NK-92 treated with Interleukin-12 subunit alpha and Interleukin-12 subunit beta, amount 100 ng/mL, for 24 hours (cell line): ENCODE measurements around the gene TRIM34.
"Not testable (repeated sequence)": the region's sequence is repeated elsewhere in the genome, so short reads cannot be mapped to it uniquely, and the experiment has no call there.

Experiments
- DNase-seq: peaks from one replicate; lab custom pipeline; 2025; lab: John Stamatoyannopoulos, UW

TRIM34 gene

DNA sequence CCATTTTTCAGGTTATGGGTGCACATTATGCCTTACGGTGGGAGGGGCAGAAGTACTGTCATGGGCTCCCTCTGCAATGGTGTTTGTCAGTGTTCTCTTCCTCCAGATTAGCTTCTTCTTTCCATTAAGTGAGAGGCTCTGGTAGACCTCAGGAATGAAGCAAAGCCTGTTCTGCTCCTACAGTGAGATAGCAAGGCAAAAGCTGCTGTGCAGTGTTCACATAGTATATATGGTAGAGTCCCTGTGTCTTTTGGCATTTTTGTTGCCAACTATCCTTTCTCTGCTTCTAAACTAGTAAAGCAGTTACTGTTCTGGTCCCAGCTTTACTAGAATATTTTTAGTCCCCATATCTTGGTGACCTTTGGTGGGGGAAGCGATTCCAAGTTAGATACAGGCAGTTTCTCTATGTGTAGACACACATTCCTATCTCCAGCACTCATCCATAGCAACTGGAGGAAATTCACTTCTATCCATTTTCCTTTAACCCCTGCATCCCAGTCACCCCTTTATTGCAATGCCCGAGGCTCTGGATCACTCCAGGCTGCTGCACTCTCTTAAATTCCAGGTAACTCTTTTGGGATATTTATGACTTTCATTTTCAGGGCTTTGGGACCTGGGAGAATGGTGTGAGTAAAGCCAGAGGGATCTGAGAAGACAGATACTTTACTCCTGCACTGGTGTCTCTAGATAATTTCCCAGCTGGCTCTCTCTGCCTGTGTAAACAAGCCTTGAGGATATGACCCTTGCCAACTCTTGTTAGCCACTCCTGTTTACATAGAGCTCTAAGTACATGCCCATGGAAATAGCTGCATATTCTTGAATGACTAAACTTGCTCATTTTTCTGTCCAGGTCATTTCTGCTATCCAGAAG lies 3.9 kb upstream of the TRIM34 start:
- DNase-seq, result no peak

DNA sequence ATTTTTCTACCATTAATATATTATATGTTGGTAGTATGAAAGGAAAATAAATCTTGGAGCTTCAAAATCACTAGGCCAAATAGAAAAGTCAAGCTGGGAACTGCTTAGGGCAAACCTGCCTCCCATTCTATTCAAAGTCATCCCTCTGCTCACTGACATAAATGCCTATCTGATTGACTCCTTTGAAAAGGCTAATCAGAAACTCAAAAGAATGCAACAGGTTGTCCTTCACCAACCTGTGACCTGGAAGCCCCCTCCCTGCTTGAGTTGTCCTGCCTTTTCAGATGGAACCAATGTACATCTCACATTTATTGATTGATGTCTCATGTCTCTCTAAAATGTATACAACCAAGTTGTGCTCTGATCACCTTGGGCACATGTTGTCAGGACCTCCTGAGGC lies 3.2 kb upstream of the TRIM34 start:
- no peak for DNase-seq

DNA sequence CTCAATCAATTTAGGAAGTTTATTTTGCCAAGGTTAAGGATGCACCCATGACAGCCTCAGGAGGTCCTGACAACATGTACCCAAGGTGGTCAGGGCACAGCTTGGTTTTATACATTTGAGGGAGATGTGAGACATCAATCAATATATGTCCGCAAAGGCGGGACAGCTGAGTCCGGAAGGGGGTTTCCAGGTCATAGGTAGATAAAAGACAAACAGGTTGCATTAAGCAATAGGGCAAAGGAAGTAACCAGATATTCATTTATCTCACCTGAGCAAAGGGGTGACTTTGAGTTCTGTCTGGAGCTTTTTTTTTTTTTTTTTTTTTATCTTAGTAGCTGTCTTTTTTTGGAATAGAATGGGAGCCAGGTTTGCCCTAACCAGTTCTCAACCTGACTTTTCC lies 2.0 kb upstream of the TRIM34 start:
- no peak for DNase-seq

DNA sequence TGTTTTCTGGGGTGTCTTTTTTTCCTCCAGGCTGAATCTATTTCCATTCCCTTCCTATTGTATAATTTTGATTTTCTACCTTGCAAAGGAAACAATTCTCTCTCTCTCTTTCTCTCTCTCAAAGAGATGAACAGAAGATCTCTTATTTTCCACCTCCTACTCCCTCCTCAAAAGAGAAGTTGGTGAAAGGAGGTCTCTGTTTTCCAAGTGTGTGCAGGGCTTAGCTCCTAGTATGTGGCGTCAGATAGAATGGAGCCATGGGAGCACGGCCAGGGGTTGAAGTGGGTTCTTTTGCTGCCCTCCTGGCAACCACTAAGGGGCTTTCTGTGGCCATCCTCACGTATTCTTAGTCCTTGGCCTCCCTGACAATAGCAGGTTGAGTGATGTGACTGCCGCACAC lies 480 bp downstream of the TRIM34 start:
- no peak for DNase-seq

DNA sequence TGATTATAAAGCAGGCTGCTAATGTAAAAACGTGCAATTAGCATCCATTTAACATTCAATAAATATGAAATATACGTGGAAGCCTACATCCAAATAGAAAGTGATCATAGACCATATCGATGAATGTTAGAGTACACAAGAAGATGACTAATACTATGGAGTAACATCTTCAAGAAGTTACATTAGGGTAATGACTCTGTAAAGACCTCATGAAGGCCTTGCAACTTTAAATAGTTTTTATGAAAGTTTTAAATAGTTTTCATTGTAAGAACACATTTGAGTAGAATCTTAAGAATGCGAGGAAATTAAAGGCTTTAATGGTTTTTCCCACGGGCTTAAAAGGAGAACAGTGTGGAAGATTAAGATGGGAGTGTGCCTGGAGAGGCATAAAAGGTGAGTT lies 1.4 kb downstream of the TRIM34 start:
- DNase-seq, result no peak

DNA sequence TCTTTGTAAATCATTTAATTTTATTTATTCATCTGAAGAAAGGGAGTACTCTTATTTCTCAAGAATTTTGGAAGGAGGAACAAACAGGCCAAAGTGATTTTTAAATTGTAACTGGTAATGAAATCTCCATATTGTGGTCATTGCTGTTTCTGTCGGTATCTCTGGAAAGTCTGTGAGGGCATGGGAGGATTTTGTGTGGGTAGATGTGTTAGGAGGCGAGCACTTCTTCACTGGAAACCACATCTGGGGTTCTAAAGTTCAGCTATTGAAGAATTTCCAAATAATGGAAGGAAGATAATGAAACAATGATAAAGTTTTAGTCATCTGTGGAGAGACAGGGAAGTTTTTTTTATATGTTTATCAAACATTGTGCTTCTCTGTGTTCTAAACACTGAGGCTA lies 6.6 kb downstream of the TRIM34 start:
- no peak for DNase-seq

DNA sequence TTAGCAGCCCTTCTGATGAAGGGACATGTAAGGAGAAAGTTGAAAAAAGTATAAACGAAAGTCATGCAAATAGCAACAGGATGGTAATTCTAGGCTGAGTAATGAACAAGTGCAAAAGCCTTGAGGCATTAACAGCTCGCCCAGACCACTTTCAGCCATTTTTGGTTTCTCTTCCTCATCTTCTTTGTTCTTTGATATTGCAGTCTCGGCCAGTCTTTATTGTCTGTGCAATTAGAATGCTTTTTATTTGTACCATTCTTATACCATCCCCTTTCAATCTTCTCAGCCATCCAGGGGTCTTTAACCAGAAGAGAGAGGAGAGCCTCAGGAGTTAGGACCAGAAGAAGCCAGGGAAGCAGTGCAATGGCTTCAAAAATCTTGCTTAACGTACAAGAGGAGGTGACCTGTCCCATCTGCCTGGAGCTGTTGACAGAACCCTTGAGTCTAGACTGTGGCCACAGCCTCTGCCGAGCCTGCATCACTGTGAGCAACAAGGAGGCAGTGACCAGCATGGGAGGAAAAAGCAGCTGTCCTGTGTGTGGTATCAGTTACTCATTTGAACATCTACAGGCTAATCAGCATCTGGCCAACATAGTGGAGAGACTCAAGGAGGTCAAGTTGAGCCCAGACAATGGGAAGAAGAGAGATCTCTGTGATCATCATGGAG lies 7.3 kb downstream of the TRIM34 start:
- no peak for DNase-seq

DNA sequence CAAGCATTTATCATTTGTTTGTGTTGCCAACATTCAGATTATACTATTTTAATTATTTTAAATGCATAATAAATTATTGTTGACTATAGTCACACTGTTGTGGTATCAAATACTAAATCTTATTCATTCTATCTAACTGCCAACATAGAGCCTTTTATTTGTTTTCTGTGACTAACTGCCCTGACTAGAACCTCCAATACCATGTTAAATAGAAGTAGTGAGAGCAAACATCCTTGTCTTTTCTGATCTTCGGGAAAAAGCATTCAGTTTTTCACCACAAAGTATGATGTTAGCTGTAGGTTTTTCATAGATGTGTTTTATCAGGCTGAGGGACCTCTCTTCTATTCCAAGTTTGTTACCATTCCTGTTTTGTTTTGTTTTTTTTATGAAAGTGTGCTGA lies 15.2 kb downstream of the TRIM34 start:
- DNase-seq, result no peak

DNA sequence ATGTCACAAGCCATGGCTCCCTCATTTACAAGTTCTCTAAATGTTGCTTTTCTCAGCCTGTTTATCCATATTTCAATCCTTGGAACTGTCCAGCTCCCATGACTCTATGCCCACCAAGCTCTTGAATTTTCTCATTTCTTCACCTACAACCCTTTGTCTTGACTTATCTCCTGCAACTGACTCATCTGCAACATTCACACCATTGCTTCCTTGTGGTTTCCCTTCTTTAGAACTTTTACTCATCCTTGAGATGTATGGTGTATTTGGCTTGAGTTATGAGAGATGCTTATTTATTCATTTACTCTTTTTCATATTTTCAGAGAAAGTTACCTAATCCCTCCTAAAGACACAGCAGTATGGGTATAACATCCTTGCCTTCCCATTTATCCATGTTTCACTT lies 18.8 kb downstream of the TRIM34 start:
- DNase-seq, result no peak

DNA sequence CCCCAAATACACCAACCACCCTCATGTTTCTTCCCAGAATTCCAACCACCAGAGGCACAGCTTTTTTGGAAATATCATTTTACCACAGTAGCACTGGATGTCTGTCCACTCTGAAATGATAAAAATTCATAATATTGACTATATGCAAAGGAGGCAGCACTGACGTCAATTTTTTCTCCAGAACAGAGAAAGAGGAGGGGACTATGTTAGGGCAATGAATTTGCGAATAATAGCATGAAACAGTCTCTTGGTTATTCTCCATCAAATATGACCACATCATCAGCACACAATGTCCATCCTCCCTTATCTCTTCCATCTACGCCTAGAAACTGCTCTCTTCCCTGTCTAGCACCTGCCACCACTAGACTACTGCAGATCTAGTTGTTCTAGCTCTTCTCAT lies 21.3 kb downstream of the TRIM34 start:
- no peak for DNase-seq

DNA sequence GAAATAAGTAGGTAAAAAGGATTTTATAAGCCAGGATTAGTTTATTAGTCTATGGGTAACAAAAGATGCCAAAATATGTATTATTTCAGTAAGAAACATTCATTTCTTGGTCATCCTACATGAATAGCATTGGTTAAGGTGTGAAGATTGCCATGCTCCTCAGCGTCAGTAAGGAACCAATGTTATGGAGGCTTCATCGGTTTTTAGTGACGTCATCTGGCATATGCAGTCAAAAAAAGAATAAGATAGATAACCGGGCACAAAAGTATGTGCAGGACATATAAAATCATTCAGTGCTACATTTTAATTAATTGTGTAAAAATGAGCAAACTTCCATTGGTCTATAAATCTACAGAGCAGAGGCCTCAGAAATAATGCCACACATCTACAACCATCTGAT lies 30.7 kb downstream of the TRIM34 start:
- no peak for DNase-seq

DNA sequence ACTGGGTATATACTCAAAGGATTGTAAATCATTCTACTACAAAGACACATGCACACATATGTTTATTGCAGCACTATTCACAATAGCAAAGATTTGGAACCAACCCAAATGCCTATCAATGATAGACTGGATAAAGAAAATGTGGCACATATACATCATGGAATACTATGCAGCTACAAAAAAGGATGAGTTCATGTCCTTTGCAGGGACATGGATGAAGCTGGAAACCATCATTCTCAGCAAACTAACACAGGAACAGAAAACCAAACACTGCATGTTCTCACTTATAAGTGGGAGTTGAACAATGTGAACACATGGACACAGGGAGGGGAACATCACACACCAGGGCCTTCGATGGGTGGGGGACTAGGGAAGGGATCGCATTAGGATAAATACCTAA lies 32.2 kb downstream of the TRIM34 start:
- not testable (repeated sequence) for DNase-seq

DNA sequence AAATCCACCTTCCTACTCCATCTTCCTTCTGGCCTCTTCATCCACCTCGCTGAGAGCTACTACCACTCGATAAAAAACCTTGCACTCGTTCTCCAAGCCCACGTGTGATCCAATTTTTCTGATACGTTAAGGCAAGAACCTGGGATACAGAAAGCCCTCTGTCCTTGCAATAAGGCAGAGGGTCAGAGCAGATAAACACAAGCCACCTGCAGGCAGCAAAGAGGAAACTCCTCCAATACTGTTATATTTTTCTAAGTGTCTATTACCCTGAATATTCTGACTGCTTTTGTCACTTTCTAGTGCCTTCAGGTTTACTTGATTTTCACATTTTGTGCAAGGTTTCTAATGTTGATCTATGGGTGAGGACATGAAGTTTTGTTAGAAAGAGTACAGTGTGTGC lies 33.5 kb downstream of the TRIM34 start:
- no peak for DNase-seq

DNA sequence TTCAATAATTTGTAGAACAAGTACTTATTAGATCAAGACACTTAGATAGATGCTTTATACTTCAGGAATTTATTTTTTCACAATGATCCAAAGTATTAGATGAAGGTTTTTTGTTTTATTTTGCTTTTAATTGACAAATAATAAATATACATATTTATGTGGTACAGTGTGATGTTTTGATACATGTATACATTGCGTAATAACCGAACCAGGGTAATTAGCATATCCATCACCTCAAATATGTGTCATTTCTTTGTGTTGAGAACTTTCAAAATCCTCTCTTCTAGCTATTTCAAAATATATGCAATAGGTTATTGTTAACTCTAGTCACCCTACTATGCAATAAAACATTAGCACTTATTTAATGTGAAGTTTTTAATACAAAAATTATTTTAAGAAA lies 38.7 kb downstream of the TRIM34 start:
- DNase-seq, result no peak

DNA sequence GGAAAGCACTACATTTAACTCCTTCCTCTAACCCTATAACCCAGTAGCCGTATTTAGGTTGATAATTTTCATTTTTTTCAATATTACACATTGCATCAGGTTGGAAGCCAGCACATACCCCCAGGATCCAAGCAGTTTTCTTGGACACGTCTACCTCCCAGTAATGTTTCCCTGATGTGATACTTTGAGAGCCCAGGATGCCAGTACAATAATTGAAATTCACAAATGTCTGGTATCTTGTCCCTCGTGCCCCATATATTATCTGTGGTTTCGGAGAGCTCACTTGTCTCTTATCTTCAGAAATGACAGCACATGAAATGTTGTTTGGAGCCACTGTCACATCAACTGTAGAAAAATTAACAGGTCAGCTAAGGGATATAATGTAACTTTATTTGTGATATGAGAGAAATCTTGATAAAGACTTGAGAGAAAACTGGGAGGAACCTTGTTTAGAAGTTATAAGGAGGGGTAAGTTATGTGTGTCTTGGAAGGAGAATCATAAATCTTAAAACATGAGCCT lies 40.3 kb downstream of the TRIM34 start:
- no peak for DNase-seq

DNA sequence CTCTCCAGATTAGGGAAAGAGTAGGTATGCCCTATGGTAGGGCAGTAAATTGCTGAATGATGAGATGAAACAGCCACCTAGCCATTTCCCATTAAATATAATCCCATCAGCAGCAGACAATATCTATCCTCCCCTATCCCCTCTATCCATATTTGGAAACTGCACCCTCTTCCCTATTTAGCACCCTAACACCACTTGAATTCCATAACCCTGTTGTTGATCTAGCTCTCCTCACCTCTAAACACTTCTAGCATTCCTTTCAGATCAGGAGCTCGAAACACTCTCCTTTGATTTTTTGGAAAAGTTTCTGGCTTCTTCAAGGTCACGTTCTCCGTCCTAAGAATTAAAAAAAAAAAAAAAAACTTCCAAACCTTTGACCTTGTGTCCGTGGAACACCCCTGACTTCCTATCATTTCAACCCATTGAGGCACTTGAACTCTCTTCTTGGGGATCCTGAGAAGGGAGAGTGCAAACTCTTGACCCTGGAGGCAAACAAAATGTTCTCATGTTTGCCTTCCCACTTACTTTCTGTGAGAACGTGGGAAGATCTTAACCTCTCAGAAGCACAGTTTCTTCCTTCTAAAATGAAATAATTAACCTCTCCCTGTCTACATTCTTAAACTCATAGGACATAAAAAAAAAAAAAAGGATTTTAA lies 41.1 kb downstream of the TRIM34 start:
- DNase-seq, result no peak

DNA sequence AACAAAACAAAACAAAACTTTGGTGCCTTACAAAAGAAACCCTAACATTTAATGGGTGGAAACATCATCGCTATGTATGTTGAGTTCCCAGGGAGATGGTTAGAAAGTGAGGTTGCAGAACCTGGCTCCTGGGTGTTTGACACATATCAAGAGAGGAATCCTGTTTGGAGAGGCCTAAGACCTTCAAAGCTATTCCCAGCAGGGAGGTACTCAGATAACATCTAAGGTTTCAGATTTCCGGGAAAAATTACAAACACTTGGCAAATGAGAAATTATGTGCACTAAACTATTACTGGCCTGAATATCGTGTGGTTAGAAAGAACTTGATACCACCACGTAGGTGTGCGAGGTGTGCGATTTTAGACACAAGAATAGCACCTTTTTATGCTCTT lies 41.6 kb downstream of the TRIM34 start:
- DNase-seq, result no peak

DNA sequence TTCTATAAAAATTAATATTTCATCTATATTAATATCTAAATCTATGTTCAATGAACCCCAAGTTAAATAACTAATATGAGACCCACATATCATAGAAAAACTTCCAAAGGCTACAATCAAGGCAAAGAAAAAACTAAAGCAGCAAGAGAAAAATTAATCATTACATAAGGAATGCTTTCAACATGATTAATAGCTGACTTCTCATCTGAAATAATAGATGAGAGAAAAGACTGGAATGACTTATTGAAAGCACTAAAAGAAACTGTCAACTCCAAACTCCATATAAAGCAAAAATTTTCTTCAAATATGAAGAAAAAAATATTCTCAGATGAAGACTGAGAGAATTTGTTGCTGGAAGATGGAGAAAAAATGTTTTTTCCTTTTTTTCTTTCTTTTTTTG lies 47.0 kb downstream of the TRIM34 start:
- DNase-seq, result no peak

DNA sequence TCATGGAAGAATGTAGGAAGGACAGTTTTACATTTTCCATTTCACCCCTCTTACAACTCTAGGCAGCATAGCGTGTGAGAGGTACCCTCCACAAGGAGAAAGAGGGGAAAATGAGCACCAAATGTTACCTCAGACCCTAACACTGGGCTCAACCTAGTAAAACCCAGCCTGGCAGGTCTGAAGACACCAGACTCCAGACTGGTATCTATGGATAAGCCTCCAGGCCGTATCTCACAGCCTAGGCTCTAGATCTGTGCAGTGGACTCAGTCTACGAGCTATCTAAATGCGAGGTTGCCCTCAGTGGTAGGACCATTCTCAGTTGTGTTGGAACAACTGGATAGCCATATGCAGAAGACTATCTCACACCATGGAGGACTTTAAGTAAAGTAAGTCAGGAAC lies 49.6 kb downstream of the TRIM34 start:
- DNase-seq, result no peak

DNA sequence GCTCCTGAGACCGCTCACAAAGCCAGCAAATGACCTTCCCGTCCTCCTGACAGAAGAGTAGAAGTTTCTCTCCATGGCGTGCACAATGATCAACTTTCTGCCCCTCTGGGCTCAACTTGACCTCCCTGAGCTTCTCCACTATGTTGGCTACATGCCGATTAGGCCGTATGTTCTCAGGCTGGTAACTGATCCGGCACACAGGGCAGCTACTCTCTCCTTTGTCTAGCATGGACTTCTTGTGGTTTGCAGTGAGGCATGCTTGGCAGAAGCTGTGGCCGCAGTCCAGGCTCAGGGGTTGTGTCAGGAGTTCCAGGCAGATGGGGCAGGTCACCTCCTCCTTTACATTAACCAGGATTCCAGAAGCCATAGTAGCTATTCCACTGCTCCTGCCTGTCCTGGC lies 55.0 kb downstream of the TRIM34 start:
- DNase-seq, result no peak

DNA sequence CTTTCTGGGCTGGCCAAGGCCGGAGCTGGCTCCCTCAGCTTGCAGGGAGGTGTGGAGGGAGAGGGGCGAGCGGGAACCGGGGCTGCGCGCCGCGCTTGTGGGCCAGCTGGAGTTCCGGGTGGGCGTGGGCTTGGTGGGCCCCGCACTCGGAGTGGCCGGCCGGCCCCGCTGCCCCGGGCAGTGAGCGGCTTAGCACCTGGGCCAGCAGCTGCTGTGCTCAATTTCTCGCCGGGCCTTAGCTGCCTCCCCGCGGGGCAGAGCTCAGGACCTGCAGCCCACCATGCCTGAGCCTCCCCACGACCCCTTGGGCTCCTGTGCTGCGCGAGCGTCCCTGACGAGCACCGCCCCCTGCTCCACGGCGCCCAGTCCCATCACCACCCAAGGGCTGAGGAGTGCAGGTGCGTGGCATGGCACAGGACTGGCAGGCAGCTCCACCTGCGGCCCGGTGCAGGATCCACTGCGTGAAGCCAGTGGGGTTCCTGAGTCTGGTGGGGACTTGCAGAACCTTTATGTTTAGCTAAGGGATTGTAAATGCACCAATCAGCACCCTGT lies 58.2 kb downstream of the TRIM34 start:
- DNase-seq, result not testable (repeated sequence)

DNA sequence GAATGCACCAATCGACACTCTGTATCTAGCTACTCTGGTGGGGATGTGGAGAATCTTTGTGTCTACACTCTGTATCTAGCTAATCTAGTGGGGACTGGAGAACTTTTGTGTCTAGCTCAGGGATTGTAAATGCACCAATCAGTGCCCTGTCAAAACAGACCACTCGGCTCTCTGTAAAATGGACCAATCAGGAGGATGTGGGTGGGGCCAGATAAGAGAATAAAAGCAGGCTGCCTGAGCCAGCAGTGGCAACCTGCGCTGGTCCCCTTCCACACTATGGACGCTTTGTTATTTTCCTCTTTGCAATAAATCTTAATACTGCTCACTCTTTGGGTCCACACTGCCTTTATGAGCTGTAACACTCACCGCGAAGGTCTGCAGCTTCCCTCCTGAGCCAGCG lies 58.8 kb downstream of the TRIM34 start:
- DNase-seq, result not testable (repeated sequence)
